Mesenchymal stem cell (in vitro differentiated cells and primary cell): ENCODE measurements around the gene COX5B.
"Not testable (repeated sequence)": the region's sequence is repeated elsewhere in the genome, so short reads cannot be mapped to it uniquely, and the experiment has no call there.

ENCODE experiments used
- DNase-seq: peaks from one replicate; pipeline ENCODE4 v3.0.0-alpha.2; 2013
- H2AFZ ChIP-seq: one replicate; pipeline ENCODE4 v1.6.1; 2013; ENCODE audit warnings: low read depth, mild to moderate bottlenecking, control low read depth, inconsistent platforms, low read length, moderate library complexity
- H2AK5ac ChIP-seq: 2 replicates; pipeline ENCODE4 v1.6.1; 2013; ENCODE audit warnings: low read length, moderate library complexity, mild to moderate bottlenecking, inconsistent platforms; ENCODE audit not compliant: severe bottlenecking
- H2BK120ac ChIP-seq: one replicate; pipeline ENCODE4 v1.6.1; 2013; ENCODE audit warnings: low read depth, mild to moderate bottlenecking, inconsistent platforms, low read length, moderate library complexity
- H2BK12ac ChIP-seq, 2 experiments: one replicate each; pipeline ENCODE4 v1.6.1; 2013; ENCODE audit warnings: inconsistent platforms in 2 of 2, low read length in 2 of 2, mild to moderate bottlenecking in 2 of 2, moderate library complexity in 2 of 2, control low read depth in 1 of 2
- H2BK15ac ChIP-seq: one replicate; pipeline ENCODE4 v1.6.1; 2013; ENCODE audit warnings: mild to moderate bottlenecking, low read depth, inconsistent platforms; ENCODE audit not compliant: poor library complexity, severe bottlenecking
- H2BK5ac ChIP-seq: 2 replicates; pipeline ENCODE4 v1.6.1; 2013; ENCODE audit warnings: low read depth, mild to moderate bottlenecking, low read length, control low read depth, inconsistent platforms; ENCODE audit not compliant: poor library complexity, severe bottlenecking
- H3K14ac ChIP-seq, 2 experiments: one replicate each; pipeline ENCODE4 v1.6.1; 2013; ENCODE audit warnings: inconsistent platforms in 2 of 2, low read length in 2 of 2, control low read depth in 1 of 2, mild to moderate bottlenecking in 1 of 2, moderate library complexity in 1 of 2
- H3K18ac ChIP-seq, 2 experiments: one replicate each; pipeline ENCODE4 v1.6.1; 2013; ENCODE audit warnings: inconsistent platforms in 2 of 2, low read length in 2 of 2, control low read depth in 1 of 2, low read depth in 1 of 2, mild to moderate bottlenecking in 1 of 2
- H3K23ac ChIP-seq, 2 experiments: one replicate each; pipeline ENCODE4 v1.6.1; 2013; ENCODE audit warnings: inconsistent platforms in 2 of 2, low read length in 2 of 2, mild to moderate bottlenecking in 2 of 2, moderate library complexity in 2 of 2, control low read depth in 1 of 2
- H3K27ac ChIP-seq: 2 replicates; pipeline ENCODE4 v1.5.1; 2013; ENCODE audit warnings: mild to moderate bottlenecking, moderate library complexity, low read length, control low read depth, inconsistent platforms; ENCODE audit not compliant: poor library complexity, severe bottlenecking
- H3K27me3 ChIP-seq, 2 experiments: 2 replicates each; pipeline versions ENCODE4 v1.6.1 to v1.7.0; 2013; ENCODE audit warnings: low read length in 2 of 2, mild to moderate bottlenecking in 2 of 2, moderate library complexity in 2 of 2, control low read depth in 1 of 2, inconsistent platforms in 1 of 2; ENCODE audit not compliant: control insufficient read depth in 1 of 2, insufficient read depth in 1 of 2
- H3K36me3 ChIP-seq, 2 experiments: 2 replicates each; pipeline versions ENCODE4 v1.6.1 to v1.7.0; 2013; ENCODE audit warnings: low read length in 2 of 2, control low read depth in 1 of 2, inconsistent platforms in 1 of 2, low read depth in 1 of 2, mild to moderate bottlenecking in 1 of 2; ENCODE audit not compliant: insufficient read depth in 2 of 2, control insufficient read depth in 1 of 2
- H3K4ac ChIP-seq, 2 experiments: one replicate each; pipeline ENCODE4 v1.6.1; 2013; ENCODE audit warnings: inconsistent platforms in 2 of 2, low read length in 2 of 2, mild to moderate bottlenecking in 2 of 2, moderate library complexity in 2 of 2, control low read depth in 1 of 2, low read depth in 1 of 2
- H3K4me1 ChIP-seq: 2 replicates; pipeline ENCODE4 v1.6.1; 2013; ENCODE audit warnings: low read depth, low read length, control low read depth; ENCODE audit not compliant: control insufficient read depth, insufficient read depth
- H3K4me2 ChIP-seq: 2 replicates; pipeline ENCODE4 v1.6.1; 2013; ENCODE audit warnings: low read length, mild to moderate bottlenecking, inconsistent platforms; ENCODE audit not compliant: poor library complexity, severe bottlenecking
- H3K4me3 ChIP-seq, 2 experiments: 2 replicates each; pipeline versions ENCODE4 v1.5.1 to v1.7.0; 2013; ENCODE audit warnings: low read length in 2 of 2, mild to moderate bottlenecking in 2 of 2, control low read depth in 1 of 2, low read depth in 1 of 2; ENCODE audit not compliant: insufficient read depth in 1 of 2
- H3K79me1 ChIP-seq: replicated peaks from 2 replicates; pipeline ENCODE4 v1.6.1; 2013; ENCODE audit warnings: mild to moderate bottlenecking, control low read depth, low read length, inconsistent platforms; ENCODE audit not compliant: poor library complexity, severe bottlenecking
- H3K9ac ChIP-seq: 2 replicates; pipeline ENCODE4 v1.7.0; 2013; ENCODE audit warnings: mild to moderate bottlenecking, low read length, moderate library complexity
- H3K9me3 ChIP-seq: 2 replicates; pipeline ENCODE4 v1.7.0; 2013; ENCODE audit warnings: mild to moderate bottlenecking, low read length; ENCODE audit not compliant: control insufficient read depth
- H4K8ac ChIP-seq: one replicate; pipeline ENCODE4 v1.6.1; 2013; ENCODE audit warnings: inconsistent platforms, mild to moderate bottlenecking, low read length, moderate library complexity
- H4K91ac ChIP-seq: one replicate; pipeline ENCODE4 v1.6.1; 2013; ENCODE audit warnings: mild to moderate bottlenecking, low read length, inconsistent platforms
- whole genome bisulfite sequencing: methylation state at CpG from one replicate; pipeline ENCODE4 v1.1.7; 2013; ENCODE audit warnings: mixed read lengths; 5-methylcytosine and 5-hydroxymethylcytosine counted together

The COX5B gene

GRCh38 chr2:97617911-97618310, 28.0 kb upstream of the COX5B start:
- H3K9me3 ChIP-seq = no peaks in the 10 kb centered on the region
- DNase-seq = no peak

GRCh38 chr2:97618939-97619827, 26.7 kb upstream of the COX5B start:
- not testable (repeated sequence) for H3K23ac ChIP-seq, H3K4me1 ChIP-seq, H3K79me1 ChIP-seq, H3K14ac ChIP-seq, H3K9me3 ChIP-seq, H4K91ac ChIP-seq, H2AFZ ChIP-seq, H3K4me2 ChIP-seq, H2AK5ac ChIP-seq, H2BK5ac ChIP-seq, H3K9ac ChIP-seq, H3K4me3 ChIP-seq, DNase-seq, H3K18ac ChIP-seq, H3K36me3 ChIP-seq, H2BK12ac ChIP-seq, H2BK120ac ChIP-seq, H3K27ac ChIP-seq, H3K4ac ChIP-seq, H2BK15ac ChIP-seq, H4K8ac ChIP-seq, H3K27me3 ChIP-seq
- WGBS = no CpG with 5 or more reads among the region's 14 CpGs

More at GRCh38 chr2:97617911-97618310, 28.0 kb upstream of the COX5B start:
- H3K14ac ChIP-seq = no peak overlapping the region
- H3K4ac ChIP-seq = no peak overlapping the region
- no CpG with 5 or more reads among the region's 6 CpGs for WGBS
- H2BK12ac ChIP-seq = no peak overlapping the region
- H3K27ac ChIP-seq = no peak overlapping the region
- no peak overlapping the region for H3K4me2 ChIP-seq
- H3K23ac ChIP-seq = no peak overlapping the region
- H3K4me1 ChIP-seq = no peaks in the 10 kb centered on the region
- H2BK15ac ChIP-seq = no peak overlapping the region
- H2AFZ ChIP-seq = no peak overlapping the region
- no peaks in the 10 kb centered on the region for H3K36me3 ChIP-seq
- no peak overlapping the region for H2BK5ac ChIP-seq
- H4K8ac ChIP-seq = no peak overlapping the region
- H2AK5ac ChIP-seq = no peak overlapping the region
- no peaks in the 10 kb centered on the region for H3K27me3 ChIP-seq
- no peak overlapping the region for H4K91ac ChIP-seq
- no peak overlapping the region for H3K9ac ChIP-seq
- H3K18ac ChIP-seq = no peak overlapping the region
- H3K4me3 ChIP-seq = no peak overlapping the region
- H2BK120ac ChIP-seq = no peak overlapping the region
- no peaks in the 10 kb centered on the region for H3K79me1 ChIP-seq

GRCh38 chr2:97620492-97620891, 25.4 kb upstream of the COX5B start:
- not testable (repeated sequence) for H3K9ac ChIP-seq, DNase-seq, H2AFZ ChIP-seq, H3K23ac ChIP-seq, H3K36me3 ChIP-seq, H3K14ac ChIP-seq, H3K4me1 ChIP-seq, H3K4ac ChIP-seq, H2BK12ac ChIP-seq, H2BK15ac ChIP-seq, H2AK5ac ChIP-seq, H3K18ac ChIP-seq, H2BK5ac ChIP-seq, H2BK120ac ChIP-seq, H3K4me2 ChIP-seq, H3K79me1 ChIP-seq, H4K8ac ChIP-seq, H3K4me3 ChIP-seq, H4K91ac ChIP-seq, H3K9me3 ChIP-seq, H3K27ac ChIP-seq, H3K27me3 ChIP-seq
- no CpG with 5 or more reads among the region's 1 CpG for WGBS

- H3K4me1 ChIP-seq, H3K27me3 ChIP-seq, H2BK12ac ChIP-seq, H3K79me1 ChIP-seq, H3K9me3 ChIP-seq, H2AFZ ChIP-seq, H3K4me3 ChIP-seq, H3K14ac ChIP-seq, H4K8ac ChIP-seq, H2BK5ac ChIP-seq, H3K4me2 ChIP-seq, H3K23ac ChIP-seq, H3K36me3 ChIP-seq, H3K27ac ChIP-seq, H2AK5ac ChIP-seq, H3K4ac ChIP-seq, H3K18ac ChIP-seq, H4K91ac ChIP-seq, H2BK120ac ChIP-seq, DNase-seq, H2BK15ac ChIP-seq, H3K9ac ChIP-seq: not testable (repeated sequence)
These were observed 22.9 kb upstream of the COX5B start for GRCh38 chr2:97622976-97623375.
